BJ (cell line): ENCODE measurements around the gene STAB2. TPM values are rescaled to one million over a fixed set of nuclear protein-coding genes. Genes with fewer than 3 reads are reported as not detected.

Source experiments
- CTCF ChIA-PET: fragments of 350-600 bp; formaldehyde crosslinking; extraction: SDS; loops from one replicate; lab custom pipeline; 2021; ENCODE audit warnings: antibody characterized with exemption, inconsistent platforms; lab: Yijun Ruan, JAX
- POLR2A ChIA-PET: fragments of 300-600 bp; sonication (Branson Sonifier 250); formaldehyde crosslinking; extraction: SDS; loops from one replicate; lab custom pipeline; 2021; ENCODE audit warnings: antibody characterized with exemption; lab: Charles Lee
- DNase-seq: peaks from one replicate; pipeline ENCODE4 v3.0.0-alpha.2; 2011; ENCODE audit warnings: low read depth
- H3K27me3 ChIP-seq: 2 replicates; pipeline ENCODE4 v1.6.0; 2011; ENCODE audit warnings: low read length; ENCODE audit not compliant: control insufficient read depth, insufficient read depth
- H3K36me3 ChIP-seq: 2 replicates; pipeline ENCODE4 v1.5.1; 2011; ENCODE audit warnings: low read length; ENCODE audit not compliant: control insufficient read depth, insufficient read depth
- H3K4me3 ChIP-seq: 2 replicates; pipeline ENCODE4 v1.5.1; 2011; ENCODE audit warnings: low read depth, mild to moderate bottlenecking, control low read depth, low read length
- polyA plus RNA-seq: library from polyadenylated mRNA; depleted of rRNA; stranded (reverse); fragments of >200 nt; gene quantifications from 2 replicates; pipeline ENCODE4 v1.2.3, GENCODE V29; 2011
- TF ChIP-seq, protein P1 (sequence below): IDR thresholded peaks from 2 replicates; pipeline ENCODE4 v1.5.1; 2011; ENCODE audit warnings: low read depth, mild to moderate bottlenecking, control low read depth, inconsistent platforms, low read length, moderate library complexity; ENCODE audit not compliant: insufficient read depth

Gene STAB2
- polyA plus RNA-seq, 1 experiment, result not detected

DNA sequence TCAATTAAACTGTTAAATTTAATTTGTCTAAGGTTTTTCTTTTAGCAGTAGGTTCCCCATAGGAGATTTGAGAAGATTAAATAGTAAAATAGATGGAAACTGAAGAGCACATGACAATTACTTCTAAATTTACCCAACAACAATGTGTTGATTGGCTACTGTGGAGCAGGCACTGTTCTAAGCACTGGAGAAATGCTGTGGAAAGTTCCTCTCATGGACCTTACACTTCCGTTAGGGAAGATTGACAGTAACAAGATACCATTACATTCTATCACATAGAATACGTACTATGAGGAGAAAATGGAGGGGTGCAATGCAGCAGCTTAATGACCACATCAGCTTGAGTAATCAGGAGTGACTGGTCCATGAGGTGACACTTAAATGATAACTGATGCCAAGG lies 8.1 kb upstream of the STAB2 start:
- ChIA-PET POLR2A (no interaction called here), CTCF (interaction anchor here (0.9 to 1.8 kb wide), 3 partner anchors 8 to 292 kb away, joined by 3 to 5 read pairs (median 4); partner anchors contain the start of gene STAB2)
- no peak for DNase-seq
- Histone ChIP-seq H3K4me3 (no peak overlapping the region), H3K27me3 (0 out of 2 replicates have a peak, but pooled peaks cover 1% of the 10 kb centered on the region), H3K36me3 (no peaks in the 10 kb centered on the region)
- TF ChIP-seq, protein P1, sequence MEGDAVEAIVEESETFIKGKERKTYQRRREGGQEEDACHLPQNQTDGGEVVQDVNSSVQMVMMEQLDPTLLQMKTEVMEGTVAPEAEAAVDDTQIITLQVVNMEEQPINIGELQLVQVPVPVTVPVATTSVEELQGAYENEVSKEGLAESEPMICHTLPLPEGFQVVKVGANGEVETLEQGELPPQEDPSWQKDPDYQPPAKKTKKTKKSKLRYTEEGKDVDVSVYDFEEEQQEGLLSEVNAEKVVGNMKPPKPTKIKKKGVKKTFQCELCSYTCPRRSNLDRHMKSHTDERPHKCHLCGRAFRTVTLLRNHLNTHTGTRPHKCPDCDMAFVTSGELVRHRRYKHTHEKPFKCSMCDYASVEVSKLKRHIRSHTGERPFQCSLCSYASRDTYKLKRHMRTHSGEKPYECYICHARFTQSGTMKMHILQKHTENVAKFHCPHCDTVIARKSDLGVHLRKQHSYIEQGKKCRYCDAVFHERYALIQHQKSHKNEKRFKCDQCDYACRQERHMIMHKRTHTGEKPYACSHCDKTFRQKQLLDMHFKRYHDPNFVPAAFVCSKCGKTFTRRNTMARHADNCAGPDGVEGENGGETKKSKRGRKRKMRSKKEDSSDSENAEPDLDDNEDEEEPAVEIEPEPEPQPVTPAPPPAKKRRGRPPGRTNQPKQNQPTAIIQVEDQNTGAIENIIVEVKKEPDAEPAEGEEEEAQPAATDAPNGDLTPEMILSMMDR, result no peak

DNA sequence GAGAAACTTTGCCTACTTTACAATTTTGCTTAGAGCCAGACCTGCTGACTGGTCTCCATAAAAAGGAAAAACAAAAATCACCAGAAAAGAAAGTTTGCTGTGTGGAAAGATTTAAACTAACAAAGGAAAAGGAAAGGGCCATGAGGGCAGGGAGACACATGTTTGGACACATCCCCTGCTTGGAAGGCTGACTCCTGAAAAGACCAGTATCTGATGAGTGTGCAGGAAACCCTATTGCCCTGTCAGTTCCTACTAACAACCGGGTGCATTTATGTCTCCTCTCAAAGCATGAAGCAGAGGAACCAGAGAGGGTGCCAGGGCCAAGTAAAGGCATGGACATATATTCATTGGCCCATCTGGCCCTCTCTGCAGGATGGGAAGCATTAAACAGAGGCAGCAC lies 7.0 kb upstream of the STAB2 start:
- H3K27me3 ChIP-seq, result no peaks in the 10 kb centered on the region
- H3K4me3 ChIP-seq, result no peak overlapping the region
- CTCF ChIA-PET, result interaction anchor here (1.2 kb wide), 1 partner anchor 291 kb away, joined by 5 read pairs; no protein-coding TSS in a partner anchor
- TF ChIP-seq, protein P1, result no peak
- POLR2A ChIA-PET, result no interaction called here
- no peaks in the 10 kb centered on the region for H3K36me3 ChIP-seq
- no peak for DNase-seq

DNA sequence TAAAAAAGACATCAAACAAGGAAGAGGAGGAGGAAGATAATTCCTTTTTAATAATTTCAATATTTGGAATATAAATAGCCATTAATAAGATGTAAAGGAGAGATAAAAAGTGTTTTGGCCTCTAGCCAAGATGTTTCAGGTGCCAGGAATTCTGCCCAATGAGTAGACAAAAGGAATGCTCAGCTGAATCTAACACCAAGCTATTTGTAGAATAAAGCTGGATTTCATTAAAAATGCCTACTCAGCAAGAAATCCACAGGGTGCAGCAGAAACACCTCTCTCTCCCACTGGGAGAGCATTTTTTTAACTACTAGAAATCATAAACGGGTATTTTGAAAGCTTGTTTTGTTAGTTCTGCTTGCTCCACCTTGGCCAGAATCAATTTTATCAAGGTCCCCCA lies 4.1 kb upstream of the STAB2 start:
- TF ChIP-seq, protein P1, result no peak
- no peak for DNase-seq
- ChIA-PET CTCF (interaction anchor here (0.8 to 2.0 kb wide), 3 partner anchors 8 to 50 kb away, joined by 3 to 5 read pairs (median 4); no protein-coding TSS in a partner anchor), POLR2A (no interaction called here)
- H3K36me3 ChIP-seq, result no peaks in the 10 kb centered on the region
- peaks cover 2% of the 10 kb centered on the region; the same call in 1 of the 2 replicates for H3K27me3 ChIP-seq
- no peak overlapping the region for H3K4me3 ChIP-seq

DNA sequence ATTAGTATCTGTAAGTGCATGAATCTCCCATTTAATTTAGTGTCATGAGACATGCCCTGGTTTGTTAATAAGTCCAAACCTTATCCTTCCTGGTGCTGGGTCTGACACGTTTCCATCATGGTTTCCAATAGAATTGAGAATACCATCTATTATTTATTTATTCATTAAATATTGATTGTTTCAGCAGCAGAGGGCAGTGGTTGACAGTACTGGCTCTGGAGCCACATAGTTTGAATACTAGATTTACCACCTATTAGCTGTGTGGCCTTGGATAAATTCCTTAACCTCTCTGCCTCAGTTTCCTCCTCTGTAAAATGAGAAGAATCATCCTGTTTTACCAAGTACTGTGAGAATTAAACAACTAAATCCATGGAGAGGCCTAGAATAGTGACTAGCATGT lies 941 bp upstream of the STAB2 start:
- POLR2A ChIA-PET, result no interaction called here
- CTCF ChIA-PET, result interaction anchor here (1.0 to 1.9 kb wide), 3 partner anchors 12 to 284 kb away, joined by 4 to 5 read pairs (median 5); no protein-coding TSS in a partner anchor

DNA sequence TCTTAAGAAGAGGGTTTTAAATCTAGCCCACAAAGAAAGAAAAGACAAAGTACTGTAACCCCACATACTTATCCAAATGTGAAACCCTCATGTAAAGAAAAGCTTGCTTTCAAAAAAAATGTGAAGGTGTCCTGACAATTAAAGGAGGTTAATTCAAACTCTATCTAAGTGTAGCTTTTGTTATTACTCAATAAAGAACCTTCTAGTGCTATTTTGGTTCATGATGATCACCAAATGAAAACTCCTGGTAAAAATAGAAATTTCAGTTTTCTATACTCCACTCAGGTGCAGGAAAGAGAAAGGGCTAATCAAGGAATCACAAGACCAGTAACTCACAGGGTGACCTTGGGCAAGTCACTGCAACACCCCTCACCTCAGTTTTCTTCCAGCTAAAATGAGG lies 1.6 kb downstream of the STAB2 start:
- ChIA-PET CTCF (interaction anchor here (0.8 to 1.9 kb wide), 3 partner anchors 13 to 153 kb away, joined by 3 to 8 read pairs (median 3); no protein-coding TSS in a partner anchor), POLR2A (no interaction called here)
- Histone ChIP-seq H3K4me3 (no peak overlapping the region), H3K27me3 (peaks cover 2% of the 10 kb centered on the region; the same call in 1 of the 2 replicates), H3K36me3 (no peaks in the 10 kb centered on the region)
- TF ChIP-seq, protein P1, result no peak
- DNase-seq, result no peak

More for the DNA sequence above, 941 bp upstream of the STAB2 start:
- H3K4me3 ChIP-seq, result no peak overlapping the region
- TF ChIP-seq, protein P1, result no peak
- peaks cover 2% of the 10 kb centered on the region; the same call in 1 of the 2 replicates for H3K27me3 ChIP-seq
- DNase-seq, result no peak
- H3K36me3 ChIP-seq, result no peaks in the 10 kb centered on the region
